ENCODE measurements around the gene SPAG8.

SPAG8 gene

DNA sequence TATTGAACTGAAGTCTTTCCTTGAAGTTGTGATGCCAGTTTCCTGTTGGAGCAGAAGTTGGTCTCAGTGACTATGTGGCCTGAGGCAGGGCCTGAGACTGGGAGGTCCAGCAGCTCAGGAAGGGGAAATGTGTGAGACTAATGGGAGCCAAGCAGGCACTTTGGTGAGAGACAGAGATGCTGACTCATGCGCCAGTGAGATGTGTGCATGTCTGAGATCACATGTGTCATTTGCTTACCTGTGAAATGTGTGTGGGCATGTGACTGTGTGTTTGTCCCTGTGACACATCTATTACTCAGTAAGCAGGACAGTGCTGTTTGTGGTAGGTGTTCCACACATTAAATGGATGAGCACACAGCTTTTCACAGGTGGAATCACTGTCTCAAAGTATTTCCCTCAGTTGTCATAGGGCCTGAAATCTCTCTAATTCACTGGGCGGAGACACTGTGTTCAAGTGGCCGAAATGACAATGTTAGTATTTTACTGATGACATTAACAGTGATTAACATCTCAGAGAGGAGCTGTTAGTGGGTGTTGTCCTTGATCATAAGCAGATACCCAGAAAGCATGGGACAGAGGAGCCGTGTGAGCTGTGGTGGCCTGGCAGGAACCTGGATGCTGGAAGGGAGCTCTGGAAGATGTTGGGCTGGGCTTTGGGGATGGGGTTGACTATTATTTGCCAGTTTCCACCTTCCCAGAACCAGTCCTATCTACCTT lies 13.2 kb downstream of the SPAG8 start:
- no peak overlapping the region for H3K4me2 ChIP-seq (ENCODE audit: low read length)

GRCh38 chr9:35797311-35798109 lies 14.6 kb downstream of the SPAG8 start:
- Histone ChIP-seq H3K4me2 (ENCODE audit: low read length) (no peak overlapping the region), H3K36me3 (ENCODE audit: control insufficient read depth, insufficient read depth, low read length) (no peaks in the 10 kb centered on the region), H3K27me3 (ENCODE audit: control insufficient read depth, insufficient read depth, low read length) (no peaks in the 10 kb centered on the region), H3K4me1 (no peaks in the 10 kb centered on the region), H3K27ac (no peak overlapping the region), H3K4me3 (ENCODE audit: low read depth, low read length) (no peak overlapping the region), H3K79me2 (no peaks in the 10 kb centered on the region), H2AFZ (no peak overlapping the region), H3K9me3 (ENCODE audit: control insufficient read depth, low read length) (no peaks in the 10 kb centered on the region), H3K9ac (no peak overlapping the region)
- TF ChIP-seq, protein P1, sequence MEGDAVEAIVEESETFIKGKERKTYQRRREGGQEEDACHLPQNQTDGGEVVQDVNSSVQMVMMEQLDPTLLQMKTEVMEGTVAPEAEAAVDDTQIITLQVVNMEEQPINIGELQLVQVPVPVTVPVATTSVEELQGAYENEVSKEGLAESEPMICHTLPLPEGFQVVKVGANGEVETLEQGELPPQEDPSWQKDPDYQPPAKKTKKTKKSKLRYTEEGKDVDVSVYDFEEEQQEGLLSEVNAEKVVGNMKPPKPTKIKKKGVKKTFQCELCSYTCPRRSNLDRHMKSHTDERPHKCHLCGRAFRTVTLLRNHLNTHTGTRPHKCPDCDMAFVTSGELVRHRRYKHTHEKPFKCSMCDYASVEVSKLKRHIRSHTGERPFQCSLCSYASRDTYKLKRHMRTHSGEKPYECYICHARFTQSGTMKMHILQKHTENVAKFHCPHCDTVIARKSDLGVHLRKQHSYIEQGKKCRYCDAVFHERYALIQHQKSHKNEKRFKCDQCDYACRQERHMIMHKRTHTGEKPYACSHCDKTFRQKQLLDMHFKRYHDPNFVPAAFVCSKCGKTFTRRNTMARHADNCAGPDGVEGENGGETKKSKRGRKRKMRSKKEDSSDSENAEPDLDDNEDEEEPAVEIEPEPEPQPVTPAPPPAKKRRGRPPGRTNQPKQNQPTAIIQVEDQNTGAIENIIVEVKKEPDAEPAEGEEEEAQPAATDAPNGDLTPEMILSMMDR (IDR thresholded peaks at IDR 0.05) = no peak

More for the DNA sequence above, 13.2 kb downstream of the SPAG8 start:
- no peaks in the 10 kb centered on the region for H3K36me3 ChIP-seq (ENCODE audit: control insufficient read depth, insufficient read depth, low read length)
- H2AFZ ChIP-seq = no peak overlapping the region
- H3K4me1 ChIP-seq = no peaks in the 10 kb centered on the region
- H3K9ac ChIP-seq = no peak overlapping the region
- TF ChIP-seq, protein P1 (IDR thresholded peaks at IDR 0.05) = no peak
- no peaks in the 10 kb centered on the region for H3K9me3 ChIP-seq (ENCODE audit: control insufficient read depth, low read length)
- H3K27me3 ChIP-seq (ENCODE audit: control insufficient read depth, insufficient read depth, low read length) = no peaks in the 10 kb centered on the region
- no peak overlapping the region for H3K27ac ChIP-seq
- H3K79me2 ChIP-seq = no peaks in the 10 kb centered on the region
- H3K4me3 ChIP-seq (ENCODE audit: low read depth, low read length) = no peak overlapping the region

DNA sequence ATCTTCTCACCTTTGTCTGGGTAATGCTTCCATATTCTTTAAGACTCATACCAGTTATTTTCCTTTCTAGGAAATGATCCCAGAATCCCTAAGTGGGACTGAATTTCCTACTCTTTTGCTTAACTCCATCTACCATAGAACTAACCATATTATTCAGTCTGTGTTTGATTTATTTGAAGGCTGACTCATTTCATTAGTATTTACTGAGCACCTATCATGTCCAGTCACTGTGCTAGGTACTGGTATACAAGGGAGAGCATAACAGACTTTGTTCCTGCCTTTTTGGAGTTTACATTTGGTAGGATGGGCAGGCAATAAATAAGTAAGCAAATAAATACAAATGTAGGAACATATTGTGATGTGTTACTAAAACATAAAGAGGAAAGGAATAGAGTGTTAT lies 16.4 kb downstream of the SPAG8 start:
- H2AFZ ChIP-seq = no peak overlapping the region
- H3K27ac ChIP-seq = no peak overlapping the region
- no peaks in the 10 kb centered on the region for H3K4me1 ChIP-seq
- H3K4me3 ChIP-seq (ENCODE audit: low read depth, low read length) = no peak overlapping the region
- no peak overlapping the region for H3K4me2 ChIP-seq (ENCODE audit: low read length)
- H3K79me2 ChIP-seq = no peaks in the 10 kb centered on the region
- TF ChIP-seq, protein P1 (IDR thresholded peaks at IDR 0.05) = no peak
- H3K36me3 ChIP-seq (ENCODE audit: control insufficient read depth, insufficient read depth, low read length) = no peaks in the 10 kb centered on the region
- H3K9ac ChIP-seq = no peak overlapping the region
- no peaks in the 10 kb centered on the region for H3K27me3 ChIP-seq (ENCODE audit: control insufficient read depth, insufficient read depth, low read length)
- no peaks in the 10 kb centered on the region for H3K9me3 ChIP-seq (ENCODE audit: control insufficient read depth, low read length)

GRCh38 chr9:35793461-35793860 lies 18.6 kb downstream of the SPAG8 start:
- H3K9me3 ChIP-seq (ENCODE audit: control insufficient read depth, low read length) = no peaks in the 10 kb centered on the region
- H3K27me3 ChIP-seq (ENCODE audit: control insufficient read depth, insufficient read depth, low read length) = no peaks in the 10 kb centered on the region
- H2AFZ ChIP-seq = no peak overlapping the region
- TF ChIP-seq, protein P1 (IDR thresholded peaks at IDR 0.05) = no peak
- no peaks in the 10 kb centered on the region for H3K36me3 ChIP-seq (ENCODE audit: control insufficient read depth, insufficient read depth, low read length)
- H3K79me2 ChIP-seq = no peaks in the 10 kb centered on the region
- H3K4me2 ChIP-seq (ENCODE audit: low read length) = no peak overlapping the region
- H3K4me3 ChIP-seq (ENCODE audit: low read depth, low read length) = no peak overlapping the region
- H3K27ac ChIP-seq = no peak overlapping the region
- H3K4me1 ChIP-seq = no peaks in the 10 kb centered on the region
- no peak overlapping the region for H3K9ac ChIP-seq
